Activated CD4-positive, CD25-positive, alpha-beta regulatory T cell treated with anti-CD3 and anti-CD28 coated beads, Interleukin-2, amount 50 U/mL, for 24 hours (primary cell): Measurements from ENCODE around the gene TPPP.

Experiments used
- ATAC-seq, 2 donors: fragments of 150-1000 bp; cut with Tn5 transposase; one replicate each; pipeline ENCODE4 v1.10.0; 2021; ENCODE audit warnings: mild to moderate bottlenecking in 1 of 2, moderate library complexity in 1 of 2

TPPP gene

DNA sequence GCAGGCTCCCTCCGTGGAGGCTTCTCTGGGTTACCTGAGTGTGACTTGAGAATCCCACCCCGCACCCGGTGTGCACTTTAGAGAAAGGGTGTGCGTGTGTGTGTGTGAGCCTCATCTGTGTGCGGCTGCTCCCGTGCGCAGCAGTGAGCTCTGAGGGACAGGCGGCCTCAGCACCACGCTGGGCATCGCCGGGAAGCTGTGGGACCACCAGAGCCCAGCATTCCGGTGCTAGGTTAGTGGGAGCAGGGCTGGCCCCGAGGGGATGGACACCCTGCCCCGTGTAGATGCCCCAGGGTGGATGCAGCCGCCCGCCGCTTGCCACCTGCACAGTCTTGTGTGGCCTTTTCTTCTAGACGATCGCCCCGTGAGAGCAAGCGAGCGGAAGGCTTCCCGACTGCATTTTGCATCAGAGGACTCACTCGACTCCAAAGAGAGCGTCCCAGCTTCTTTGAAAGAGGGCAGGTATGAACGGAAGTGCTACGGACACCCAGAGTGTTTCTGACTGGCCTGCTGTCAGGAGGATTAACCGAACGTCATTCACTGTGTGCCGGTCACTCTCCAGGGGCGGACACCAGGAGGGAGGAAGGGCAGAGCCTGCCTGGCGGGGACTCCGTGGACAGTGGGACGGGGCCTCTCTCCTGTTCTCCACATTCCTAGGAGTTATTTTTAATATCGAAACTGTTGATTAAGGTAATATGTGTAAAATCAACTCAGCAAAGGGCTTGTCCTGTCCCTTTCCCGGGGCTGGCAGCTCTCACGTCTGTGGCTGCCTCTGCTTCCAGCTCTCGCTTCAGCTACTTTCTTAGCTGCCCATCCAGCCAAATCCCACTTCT, 68.8 kb downstream of the TPPP start:
- no peak for ATAC-seq

DNA sequence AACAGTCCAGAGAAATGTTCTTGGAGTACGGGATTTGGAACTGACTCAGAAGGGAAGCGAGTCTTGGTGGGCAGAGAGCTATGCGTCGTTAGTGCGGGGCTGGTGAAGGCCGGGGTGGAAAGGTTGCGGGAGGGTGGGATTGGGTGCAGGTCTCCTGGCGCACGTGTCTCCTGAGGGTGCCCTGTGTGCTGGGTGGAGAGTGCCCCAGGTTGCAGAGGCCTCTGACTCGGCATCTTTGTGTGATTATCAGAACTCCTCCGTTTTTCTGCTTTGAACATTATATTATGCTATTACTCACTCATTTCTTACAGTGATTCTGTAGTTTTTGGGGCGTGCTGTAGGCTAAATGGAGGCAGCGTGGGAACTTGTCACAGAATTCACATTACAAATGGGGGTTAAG, 69.6 kb downstream of the TPPP start:
- ATAC-seq, result no peak

DNA sequence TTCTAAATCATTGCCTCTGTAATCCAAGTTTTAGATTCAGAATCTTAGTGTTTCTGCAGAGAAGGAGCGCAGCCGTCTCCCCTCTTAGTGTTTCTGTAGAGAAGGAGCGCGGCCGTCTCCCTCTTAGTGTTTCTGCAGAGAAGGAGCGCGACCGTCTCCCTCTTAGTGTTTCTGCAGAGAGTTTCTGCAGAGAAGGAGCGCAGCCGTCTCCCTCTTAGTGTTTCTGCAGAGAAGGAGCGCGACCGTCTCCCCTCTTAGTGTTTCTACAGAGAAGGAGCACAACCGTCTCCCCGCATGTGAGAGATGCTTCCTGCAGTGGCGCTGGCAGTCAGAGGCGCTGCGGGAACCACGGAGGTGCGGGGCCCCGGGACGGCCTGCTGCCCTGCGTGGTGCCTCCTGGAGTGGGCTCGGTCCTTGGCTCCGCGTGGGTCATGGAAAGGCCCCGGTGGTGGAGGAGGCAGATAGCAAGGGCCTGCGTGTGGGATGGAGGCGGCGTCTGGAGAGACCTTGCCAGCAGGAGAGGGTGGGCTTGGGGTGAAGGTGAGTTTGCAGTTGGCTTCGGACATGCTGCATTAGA, 70.1 kb downstream of the TPPP start:
- no peak for ATAC-seq

DNA sequence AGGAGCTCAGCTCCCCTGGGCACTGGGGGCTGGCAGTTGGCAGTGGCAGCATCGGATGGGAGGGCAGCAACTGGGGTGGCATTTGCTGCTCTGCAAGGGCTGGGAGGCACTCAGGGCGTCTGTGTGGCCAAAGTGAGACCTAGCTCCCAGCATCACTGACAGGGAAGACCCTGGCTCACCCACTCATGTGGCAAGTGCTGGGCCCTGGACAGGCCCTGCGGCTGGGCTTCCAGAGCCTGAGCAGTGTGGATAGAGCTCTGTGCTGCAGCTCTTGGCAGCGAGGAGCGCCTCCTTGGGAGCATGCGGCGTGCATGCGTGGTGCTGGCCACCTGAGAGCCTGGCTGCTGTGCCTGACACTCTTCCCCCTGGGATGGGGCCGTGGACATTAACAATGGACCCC, 70.8 kb downstream of the TPPP start:
- ATAC-seq, result no peak

DNA sequence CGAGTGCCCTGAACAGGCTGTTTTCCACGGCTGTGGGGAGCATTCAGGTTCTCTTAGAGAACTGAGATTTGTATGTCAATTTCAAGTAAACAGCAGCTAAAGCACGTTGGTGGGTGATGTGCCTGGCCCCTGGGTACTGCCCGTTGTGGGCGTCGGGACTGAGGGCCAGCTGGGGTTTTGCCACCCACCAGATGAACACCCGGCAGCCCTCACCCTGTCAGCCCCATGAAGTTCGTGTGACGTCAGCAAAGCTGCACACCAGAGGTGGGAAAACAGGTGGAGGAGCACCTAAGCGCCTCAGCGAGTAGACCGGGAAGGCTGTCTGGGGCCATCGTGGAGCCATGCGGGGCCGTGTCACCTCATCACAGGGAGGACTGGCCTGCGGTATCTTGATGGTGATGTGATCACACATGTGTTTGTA, 71.8 kb downstream of the TPPP start:
- ATAC-seq, result no peak

DNA sequence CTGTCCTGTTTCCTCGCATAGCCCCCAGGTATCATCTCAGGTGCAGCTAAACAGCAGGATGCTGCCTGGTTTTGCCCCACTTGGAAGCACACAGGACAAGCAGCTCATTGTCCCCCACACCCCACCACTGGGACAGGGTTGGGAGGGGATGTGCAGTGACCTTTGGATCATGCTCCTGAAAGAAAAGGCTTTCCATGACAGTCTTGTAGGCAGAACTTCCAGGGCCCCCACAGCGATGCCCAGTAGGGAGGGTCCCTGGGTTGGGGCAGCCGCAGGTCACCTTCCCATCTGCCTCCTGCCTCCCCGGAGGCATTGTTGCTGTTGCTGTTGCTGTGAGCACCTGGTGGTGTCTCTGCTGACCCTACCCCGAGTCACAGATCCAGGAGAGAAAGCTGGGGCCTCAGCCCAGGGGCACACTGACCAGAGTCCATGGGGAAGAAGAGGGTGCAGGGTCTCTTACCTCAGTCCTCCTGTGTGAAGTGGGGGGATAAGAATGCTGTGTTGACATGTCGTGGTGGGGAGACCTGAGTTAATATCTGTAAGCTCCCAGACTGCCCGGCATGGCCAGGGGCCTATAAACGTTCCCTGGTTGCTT, 72.5 kb downstream of the TPPP start:
- ATAC-seq, result no peak

DNA sequence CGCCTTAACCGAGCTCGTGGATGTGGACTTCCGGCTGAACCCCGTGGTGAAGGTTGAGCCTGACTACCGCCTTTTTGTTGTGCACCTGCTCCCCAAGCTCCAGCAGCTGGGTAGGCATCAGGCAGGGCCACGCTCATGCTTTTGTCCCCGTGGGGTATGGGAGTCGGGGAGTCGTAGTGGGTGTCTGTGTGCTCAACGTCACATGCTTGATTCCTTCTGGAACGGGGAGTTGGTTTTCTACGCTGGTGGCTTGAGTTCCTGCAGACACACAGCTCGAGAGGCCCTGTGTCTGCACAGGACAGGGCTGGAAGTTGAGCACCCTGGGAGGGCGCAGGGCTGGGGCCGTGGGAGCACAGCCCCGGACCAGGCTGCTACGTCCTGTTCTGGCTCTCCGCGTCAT, 73.0 kb downstream of the TPPP start:
- ATAC-seq, result no peak

DNA sequence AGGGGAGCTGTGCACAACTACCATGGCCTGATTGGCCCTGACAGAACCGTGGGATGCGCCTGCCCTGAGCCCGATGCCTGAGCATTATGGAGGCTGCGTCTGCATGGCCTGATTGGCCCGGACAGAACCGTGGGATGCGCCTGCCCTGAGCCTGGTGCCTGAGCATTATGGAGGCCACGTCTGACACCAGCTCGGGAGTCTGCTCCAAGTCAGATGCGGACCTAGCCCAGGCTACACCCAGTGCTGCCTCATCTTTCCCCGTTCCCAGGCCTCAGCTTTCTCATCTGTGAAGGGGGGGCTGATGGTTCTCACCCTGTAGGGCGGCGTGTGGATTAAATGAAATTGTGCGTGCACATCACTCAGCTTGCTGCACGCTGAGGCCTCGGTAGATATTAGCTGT, 73.7 kb downstream of the TPPP start:
- no peak for ATAC-seq

DNA sequence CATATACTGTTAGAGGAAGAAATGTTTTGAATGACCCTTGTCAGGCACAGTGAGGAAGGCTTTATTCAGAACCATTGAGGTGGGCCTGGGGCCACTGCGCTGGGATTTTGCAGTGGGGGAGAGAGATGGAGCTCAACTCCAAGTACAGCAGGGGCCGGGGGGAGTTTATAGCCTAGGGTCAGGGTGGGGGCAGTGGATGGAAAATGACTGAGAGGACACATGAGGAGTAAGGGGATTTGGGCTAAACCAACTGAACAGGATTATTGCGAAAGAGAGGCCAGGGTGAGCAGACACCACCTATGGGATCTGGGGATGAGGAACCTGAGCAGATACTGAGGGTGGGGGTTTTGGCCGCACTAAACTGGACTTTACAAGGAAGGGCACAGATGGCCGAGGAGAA, 74.7 kb downstream of the TPPP start:
- no peak for ATAC-seq

DNA sequence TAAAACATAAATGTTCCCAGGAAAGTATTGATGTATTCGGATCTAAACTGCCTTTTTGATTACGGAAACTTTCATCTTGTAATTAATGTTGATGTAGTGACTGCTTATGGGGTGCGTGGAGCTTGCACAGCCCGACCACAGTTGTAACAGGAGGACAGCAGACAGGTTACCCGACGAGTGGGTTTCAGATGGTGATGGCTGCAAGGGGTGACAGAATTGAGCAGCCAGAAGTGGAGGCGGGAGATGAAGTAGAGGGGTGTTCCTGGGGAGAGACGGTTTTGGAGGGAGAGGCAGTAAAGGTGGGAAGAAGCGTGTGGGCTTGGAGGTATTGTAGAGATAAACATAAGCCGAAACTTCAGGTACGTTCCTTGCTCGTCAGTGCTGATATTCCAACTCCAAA, 75.3 kb downstream of the TPPP start:
- ATAC-seq, result no peak

DNA sequence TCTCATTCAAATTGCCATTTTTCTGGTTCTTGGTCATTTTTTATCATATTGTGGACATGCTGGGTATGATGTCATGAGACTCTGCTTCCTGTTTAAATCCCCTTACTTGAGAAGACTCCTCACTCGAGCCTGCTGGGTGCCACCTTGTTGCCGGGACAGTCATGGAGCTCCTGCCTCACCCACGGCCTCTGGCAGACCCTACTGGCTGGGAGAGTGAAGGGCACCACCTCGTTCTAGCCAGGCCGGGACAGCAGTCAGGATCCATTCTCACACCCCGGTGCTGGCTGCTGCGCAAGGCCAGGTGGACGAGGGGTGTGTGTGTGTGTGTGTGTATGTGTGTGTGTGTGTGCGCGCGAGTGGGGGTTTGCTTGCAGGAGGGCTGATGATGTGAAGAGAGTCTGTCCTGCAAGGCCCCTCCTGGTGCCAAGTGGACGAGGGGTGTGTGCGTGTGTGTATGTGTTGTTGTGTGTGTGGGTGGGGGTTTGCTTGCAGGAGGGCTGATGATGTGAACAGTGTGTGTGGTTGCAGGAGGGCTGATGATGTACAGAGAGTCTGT, 76.6 kb downstream of the TPPP start:
- ATAC-seq, result no peak

DNA sequence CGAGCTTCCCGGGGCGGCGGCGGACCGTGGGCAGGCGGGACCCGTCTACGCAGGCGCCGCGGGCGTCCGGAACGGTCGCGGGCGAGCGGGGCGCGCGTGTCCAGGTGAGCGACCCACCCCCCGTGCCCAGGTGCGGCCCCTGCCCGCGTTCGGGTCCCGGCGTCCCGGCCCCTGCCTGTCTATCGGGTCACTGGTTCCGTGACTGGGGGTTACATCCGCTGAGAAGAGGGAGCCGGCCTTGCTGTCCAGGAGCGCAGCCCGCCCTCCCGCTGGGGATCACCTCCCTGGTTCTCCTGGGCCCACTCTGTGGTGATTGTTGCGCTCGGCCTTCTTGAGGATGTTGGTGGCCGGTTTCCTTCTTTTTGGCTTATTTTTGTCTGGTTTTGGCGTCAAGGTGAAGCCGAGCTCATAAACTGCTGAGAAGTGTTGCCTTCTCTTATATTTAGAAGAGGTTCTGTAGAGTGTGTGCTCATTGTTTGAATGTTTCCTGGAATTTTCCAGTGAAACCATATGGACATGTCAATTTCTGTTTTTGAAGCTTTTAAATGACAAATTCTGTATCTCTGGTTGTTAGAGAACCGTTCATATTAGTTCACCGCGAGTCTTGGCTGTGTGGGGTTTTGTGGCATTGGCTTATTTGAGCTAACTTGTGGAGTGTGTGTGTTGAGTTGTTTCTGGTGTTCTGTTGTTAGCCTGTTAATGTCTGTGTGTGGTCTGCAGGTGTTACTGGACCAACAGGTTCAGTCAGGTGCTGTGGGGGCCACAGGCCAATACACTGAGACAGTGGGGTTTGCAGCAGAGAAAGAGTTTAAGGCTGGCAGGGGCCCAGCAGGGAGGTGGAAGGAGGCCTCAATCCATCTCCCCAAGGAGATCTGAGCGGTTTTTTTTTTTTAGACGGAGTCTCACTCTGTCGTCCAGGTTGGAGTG, 80.4 kb downstream of the TPPP start:
- peak; percentile 15 to 32 for ATAC-seq

DNA sequence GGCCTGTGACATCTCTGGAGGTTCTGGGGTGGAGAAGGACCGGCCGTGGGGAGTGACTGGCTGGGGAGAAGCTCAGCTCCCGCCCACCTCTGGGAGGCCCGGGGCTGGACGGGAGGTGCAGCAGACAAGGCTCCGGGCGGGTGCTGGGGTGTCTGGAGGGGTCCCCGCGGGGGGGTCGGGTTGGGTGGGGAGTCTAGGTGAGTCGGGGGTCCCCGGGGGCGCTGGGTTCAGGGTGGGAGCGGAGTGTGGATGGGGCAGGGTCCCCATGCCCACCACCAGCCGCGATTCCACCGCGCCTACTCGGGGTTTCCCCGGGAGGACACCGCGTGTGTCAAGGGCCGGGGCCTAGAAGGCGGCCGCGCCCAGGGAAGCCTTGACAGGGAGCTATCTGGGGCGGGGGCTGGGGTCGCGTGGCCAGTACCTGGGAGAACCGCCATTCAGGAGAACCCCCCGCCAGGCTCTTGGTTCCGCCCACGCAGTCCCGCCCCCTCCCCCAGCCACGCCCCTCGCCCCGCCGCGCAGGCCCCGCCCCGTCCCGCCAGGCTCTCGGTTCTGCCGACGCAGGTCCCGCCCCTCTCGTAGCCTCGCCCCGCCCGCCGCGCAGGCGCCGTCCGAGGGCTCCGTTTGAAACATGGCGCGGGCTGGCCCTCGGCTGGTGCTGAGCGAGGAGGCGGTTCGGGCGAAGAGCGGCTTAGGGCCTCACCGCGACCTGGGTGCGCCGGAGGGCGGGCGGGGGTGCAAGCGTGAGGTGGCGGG, 81.2 kb downstream of the TPPP start, which contains the start of gene CEP72:
TSS of gene CEP72 (plus strand) at position 610 of the 756 bp plus-strand sequence. CDS start at position 632, 22 bp downstream.
- peak; percentile 87 to 90 for ATAC-seq

DNA sequence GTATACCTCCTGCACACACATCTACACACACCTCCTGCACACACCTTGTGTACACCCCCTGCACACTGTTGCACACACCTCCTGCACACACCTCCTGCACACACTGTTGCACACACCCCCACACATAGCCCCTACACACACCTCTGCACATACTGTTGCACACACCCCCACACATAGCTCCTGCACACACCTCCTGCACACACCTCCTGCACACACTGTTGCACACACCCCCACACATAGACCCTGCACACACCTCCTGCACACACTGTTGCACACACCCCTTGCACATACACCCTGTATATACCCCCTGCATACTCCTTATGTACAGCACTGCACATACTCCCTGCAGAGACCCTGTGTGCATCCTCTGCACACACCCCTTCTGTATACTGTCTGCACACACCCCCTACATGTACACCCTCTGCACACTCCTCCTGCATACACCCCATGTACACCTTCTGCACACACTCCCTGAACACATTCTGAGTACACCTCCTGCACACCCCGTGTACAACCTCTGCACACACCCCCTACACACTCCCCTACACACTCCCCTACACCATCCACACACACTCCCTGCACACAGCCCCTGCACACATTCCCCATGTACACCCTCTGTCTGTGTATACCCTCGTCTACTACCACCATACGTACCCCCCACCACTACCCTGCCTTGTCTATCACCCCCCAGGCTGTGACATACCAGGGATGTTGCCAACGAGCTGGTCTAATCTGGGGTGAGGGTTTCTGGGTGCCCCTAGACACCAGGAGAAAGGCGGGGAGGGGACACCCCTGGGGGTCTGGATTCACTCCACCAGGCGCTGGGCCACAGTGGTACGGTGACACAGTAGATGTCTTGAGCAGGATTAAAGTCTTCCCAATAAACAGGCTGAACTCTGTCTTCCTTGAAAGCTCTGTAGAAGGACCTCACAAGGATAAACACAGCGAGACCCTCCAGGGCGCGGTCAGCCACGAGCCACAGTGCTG, 82.1 kb downstream of the TPPP start:
- no peak for ATAC-seq

DNA sequence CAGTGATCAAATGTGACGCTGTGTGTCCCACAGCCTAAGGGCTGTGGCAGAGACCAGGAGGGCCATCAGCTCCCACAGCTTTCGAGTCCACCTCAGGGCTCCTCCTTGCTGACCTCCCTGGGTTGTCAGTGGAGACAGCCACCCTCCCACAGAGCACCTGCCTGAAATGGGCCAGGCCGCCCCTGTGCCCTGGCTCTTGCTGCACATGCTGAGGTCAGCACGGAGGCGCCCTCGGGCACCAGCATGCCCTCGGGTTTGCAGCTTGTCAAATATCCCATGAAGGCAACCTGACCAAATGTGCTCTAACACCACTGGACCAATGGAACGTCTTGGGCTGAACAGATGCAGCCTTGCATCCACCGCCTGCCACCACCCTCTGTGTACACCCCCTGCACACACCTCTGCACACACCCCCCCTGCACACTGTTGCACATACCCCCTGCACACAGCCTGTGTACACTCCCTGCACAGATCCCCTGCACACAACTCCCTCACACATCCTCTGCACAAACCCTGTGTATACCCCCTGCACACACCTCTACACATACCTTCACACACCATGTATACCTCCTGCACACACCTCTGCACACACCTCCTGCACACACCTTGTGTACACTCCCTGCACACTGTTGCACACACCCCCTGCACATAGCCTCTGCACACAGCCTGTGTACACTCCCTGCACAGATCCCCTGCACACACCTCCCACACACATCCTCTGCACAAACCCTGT, 83.0 kb downstream of the TPPP start:
- no peak for ATAC-seq
